GM12872 (cell line): ENCODE results near the gene WNT8B.

Experiments
- CTCF ChIP-seq: IDR thresholded peaks from 3 replicates; pipeline ENCODE4 v1.5.1; 2011; ENCODE audit warnings: low read depth, mild to moderate bottlenecking, low read length, moderate library complexity; ENCODE audit not compliant: insufficient read depth

Gene WNT8B

GRCh38 chr10:100442548-100442947 lies 20.3 kb upstream of the WNT8B start:
- TF ChIP-seq CTCF: no peak

DNA sequence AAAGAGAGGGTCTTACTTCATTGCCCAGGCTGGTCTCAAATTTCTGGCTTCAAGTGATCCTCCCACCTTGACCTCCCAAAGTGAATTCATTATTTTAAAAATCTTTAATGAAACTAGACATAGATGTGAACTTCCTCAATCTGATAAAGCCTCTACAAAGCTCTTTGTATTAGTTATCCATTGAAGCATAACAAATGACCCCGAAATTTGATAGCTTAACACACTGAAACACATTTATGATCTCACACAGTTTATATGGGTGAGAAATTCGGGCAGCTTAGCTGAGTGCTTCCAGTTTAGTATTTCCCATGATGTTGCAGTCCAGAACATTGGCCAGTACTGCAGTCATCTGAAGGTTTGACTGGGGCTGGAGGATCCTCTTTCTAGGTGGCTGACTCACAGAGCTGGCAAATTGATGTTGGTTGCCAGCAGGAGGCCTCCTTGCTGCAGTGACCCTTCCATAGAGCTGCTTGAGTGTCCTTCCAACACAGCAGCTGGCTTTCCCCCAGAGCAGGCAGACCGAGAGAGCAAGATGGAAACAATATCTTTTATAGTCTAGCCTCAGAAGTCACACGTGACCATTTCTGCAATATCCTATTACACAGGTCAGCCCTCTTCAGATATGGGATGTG lies 16.6 kb upstream of the WNT8B start:
- no peak for TF ChIP-seq CTCF

- TF ChIP-seq CTCF: no peak
Observed at GRCh38 chr10:100447663-100448062, 15.1 kb upstream of the WNT8B start.

- TF ChIP-seq CTCF: no peak
Observed at GRCh38 chr10:100448951-100449350, 13.9 kb upstream of the WNT8B start.

- TF ChIP-seq CTCF: no peak
Observed at GRCh38 chr10:100468322-100468721, 5.5 kb downstream of the WNT8B start.

GRCh38 chr10:100468978-100469377 lies 6.2 kb downstream of the WNT8B start:
- TF ChIP-seq CTCF: no peak

DNA sequence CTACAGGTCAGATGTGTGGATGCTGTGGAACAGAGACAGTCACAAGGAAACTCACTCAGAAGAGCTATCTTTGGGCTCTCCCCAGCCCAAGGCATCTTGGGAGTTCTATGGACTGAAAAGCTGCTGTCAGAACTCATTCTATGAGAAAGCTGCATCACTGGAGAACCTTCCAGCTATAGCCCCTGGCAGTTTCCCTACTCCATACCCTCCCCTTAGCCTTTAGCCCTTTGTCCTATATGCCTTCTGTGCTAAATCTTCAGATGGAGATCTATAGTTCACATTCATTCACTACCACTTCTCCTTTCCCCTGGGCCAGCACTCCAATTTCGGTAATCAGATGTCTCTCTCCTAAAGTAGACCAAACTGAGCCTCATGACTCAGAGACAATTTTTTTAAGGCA lies 6.9 kb downstream of the WNT8B start:
- no peak for TF ChIP-seq CTCF
